Fibroblast of skin of left quadriceps (primary cell): Measurements from ENCODE around the gene COL5A1.
"Not testable (repeated sequence)": the region's sequence is repeated elsewhere in the genome, so short reads cannot be mapped to it uniquely, and the experiment has no call there.

Experiments
- DNase-seq, 2 experiments: peaks; one replicate each; pipeline ENCODE4 v3.0.0-alpha.2; 2013; ENCODE audit warnings: low read depth in 2 of 2

COL5A1 gene

GRCh38 chr9:134690946-134691694 lies 49.5 kb downstream of the COL5A1 start:
- DNase-seq: no peak

GRCh38 chr9:134691695-134692572 lies 50.3 kb downstream of the COL5A1 start:
- DNase-seq: no peak

GRCh38 chr9:134692573-134692860 lies 50.9 kb downstream of the COL5A1 start:
- DNase-seq: no peak

- DNase-seq: no peak
Measured at GRCh38 chr9:134693011-134693410, 51.4 kb downstream of the COL5A1 start.

- DNase-seq: no peak
Measured at GRCh38 chr9:134693641-134694367, 52.2 kb downstream of the COL5A1 start.

- DNase-seq: no peak
Measured at GRCh38 chr9:134694368-134694665, 52.7 kb downstream of the COL5A1 start.

- DNase-seq: no peak
Measured at GRCh38 chr9:134694714-134695113, 53.1 kb downstream of the COL5A1 start.

- no peak for DNase-seq
Measured at GRCh38 chr9:134695144-134695543, 53.5 kb downstream of the COL5A1 start.

GRCh38 chr9:134696433-134696832 lies 54.8 kb downstream of the COL5A1 start:
- DNase-seq: no peak

GRCh38 chr9:134698111-134698510 lies 56.5 kb downstream of the COL5A1 start:
- no peak for DNase-seq

GRCh38 chr9:134698587-134699342 lies 57.2 kb downstream of the COL5A1 start:
- no peak for DNase-seq

GRCh38 chr9:134699343-134699740 lies 57.7 kb downstream of the COL5A1 start:
- no peak for DNase-seq

- DNase-seq: no peak
Measured at GRCh38 chr9:134700636-134701350, 59.2 kb downstream of the COL5A1 start.

- DNase-seq: no peak
Measured at GRCh38 chr9:134701581-134702259, 60.1 kb downstream of the COL5A1 start.

- no peak for DNase-seq
Measured at GRCh38 chr9:134702291-134702690, 60.7 kb downstream of the COL5A1 start.

GRCh38 chr9:134703730-134704114 lies 62.1 kb downstream of the COL5A1 start:
- DNase-seq: not testable (repeated sequence)

- DNase-seq: no peak
Measured at GRCh38 chr9:134704498-134704897, 62.9 kb downstream of the COL5A1 start.

- DNase-seq: no peak
Measured at GRCh38 chr9:134705786-134706185, 64.2 kb downstream of the COL5A1 start.

GRCh38 chr9:134706522-134706921 lies 64.9 kb downstream of the COL5A1 start:
- DNase-seq: no peak

GRCh38 chr9:134707031-134707680 lies 65.6 kb downstream of the COL5A1 start:
- peak; percentile 48 to 52 for DNase-seq
